GM12872 (cell line): ENCODE results near the gene PLPPR5.

Experiments used
- CTCF ChIP-seq: IDR thresholded peaks from 3 replicates; pipeline ENCODE4 v1.5.1; 2011; ENCODE audit warnings: low read depth, mild to moderate bottlenecking, low read length, moderate library complexity; ENCODE audit not compliant: insufficient read depth

The PLPPR5 gene

GRCh38 chr1:98985687-98986086 lies 19.0 kb downstream of the PLPPR5 start:
- TF ChIP-seq CTCF = no peak

- no peak for TF ChIP-seq CTCF
Observed at GRCh38 chr1:98981917-98982513, 22.6 kb downstream of the PLPPR5 start.

- TF ChIP-seq CTCF = no peak
Observed at GRCh38 chr1:98979463-98979862, 25.2 kb downstream of the PLPPR5 start.

- no peak for TF ChIP-seq CTCF
Observed at GRCh38 chr1:98975810-98976209, 28.9 kb downstream of the PLPPR5 start.

- no peak for TF ChIP-seq CTCF
Observed at GRCh38 chr1:98975113-98975512, 29.5 kb downstream of the PLPPR5 start.

GRCh38 chr1:98969798-98970490 lies 34.7 kb downstream of the PLPPR5 start:
- TF ChIP-seq CTCF = no peak

GRCh38 chr1:98967122-98967521 lies 37.5 kb downstream of the PLPPR5 start:
- TF ChIP-seq CTCF = no peak
